Mesothelial cell of epicardium (in vitro differentiated cells): Measurements from ENCODE around the gene UBA7. TPM values are rescaled to one million over a fixed set of nuclear protein-coding genes. Genes with fewer than 3 reads are reported as not detected.
A peak's percentile ranks its signal among the peaks of the same experiment; 100 is the strongest.

ENCODE experiments used
- DNase-seq, 2 experiments: peaks; one replicate each; pipeline ENCODE4 v3.0.0; 2021; ENCODE audit warnings: low spot score in 2 of 2; ENCODE audit not compliant: unreplicated experiment in 2 of 2
- H3K27ac Mint-ChIP-seq: 2 replicates; pipeline ENCODE4 v1.8.0; 2021; ENCODE audit warnings: mixed read lengths
- H3K27me3 Mint-ChIP-seq: 2 replicates; pipeline ENCODE4 v1.8.0; 2021; ENCODE audit warnings: low read depth, mixed read lengths
- H3K36me3 Mint-ChIP-seq: 2 replicates; pipeline ENCODE4 v1.8.0; 2021; ENCODE audit warnings: mixed read lengths
- H3K4me1 Mint-ChIP-seq: 2 replicates; pipeline ENCODE4 v1.8.0; 2021; ENCODE audit warnings: mixed read lengths
- H3K4me3 Mint-ChIP-seq: 2 replicates; pipeline ENCODE4 v1.8.0; 2021; ENCODE audit warnings: mild to moderate bottlenecking, moderate library complexity, mixed read lengths
- H3K9me3 Mint-ChIP-seq: 2 replicates; pipeline ENCODE4 v1.8.0; 2021; ENCODE audit warnings: mixed read lengths
- total RNA-seq: library from RNA; stranded (reverse); gene quantifications from 3 replicates; pipeline ENCODE4 v1.2.1, GENCODE V29; 2021
- TF ChIP-seq, protein P1 (sequence below): fragments of 200-600 bp; sonication (generic); IDR thresholded peaks from one replicate; pipeline ENCODE4 v1.5.0; 2021; ENCODE audit warnings: antibody characterized with exemption; ENCODE audit not compliant: unreplicated experiment

UBA7 gene
- total RNA-seq, 1 donor from 2014 or later, result 139 TPM

DNA sequence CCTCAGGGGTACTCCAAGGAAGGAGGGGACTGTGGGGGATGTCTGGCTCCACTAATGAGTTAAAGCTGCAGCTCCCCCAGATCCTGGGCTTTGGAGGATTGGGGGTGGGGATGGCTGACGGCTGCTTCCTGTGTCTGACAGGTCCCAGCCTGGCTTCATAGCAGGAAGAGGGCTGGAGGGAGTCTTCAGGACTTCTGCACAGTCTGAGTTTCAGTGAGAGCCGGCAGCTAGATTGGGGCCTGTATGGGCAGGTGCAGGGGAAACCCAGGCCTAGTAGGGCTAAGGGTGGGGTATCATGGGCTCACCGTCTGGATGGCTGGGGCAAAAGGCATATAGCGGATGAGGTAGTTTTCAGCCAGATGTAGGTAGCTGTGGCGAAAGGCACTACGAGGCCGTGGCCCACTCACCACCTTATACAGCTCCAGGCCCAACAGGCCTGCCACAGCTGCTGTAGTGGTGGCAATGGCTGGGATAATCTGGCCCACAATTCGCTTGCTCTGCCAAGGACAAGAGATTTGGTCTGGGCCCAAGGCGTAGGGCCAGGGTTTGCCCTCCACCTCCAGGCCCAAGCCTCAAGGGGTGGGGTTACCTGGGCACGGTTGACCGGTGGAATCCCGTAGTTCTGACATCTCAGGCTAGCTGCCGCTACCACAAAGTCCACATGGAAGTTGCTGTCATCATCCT, 6.2 kb downstream of the UBA7 start:
- H3K27me3 Mint-ChIP-seq, result peaks cover 10% of the 10 kb centered on the region
- TF ChIP-seq, protein P1, sequence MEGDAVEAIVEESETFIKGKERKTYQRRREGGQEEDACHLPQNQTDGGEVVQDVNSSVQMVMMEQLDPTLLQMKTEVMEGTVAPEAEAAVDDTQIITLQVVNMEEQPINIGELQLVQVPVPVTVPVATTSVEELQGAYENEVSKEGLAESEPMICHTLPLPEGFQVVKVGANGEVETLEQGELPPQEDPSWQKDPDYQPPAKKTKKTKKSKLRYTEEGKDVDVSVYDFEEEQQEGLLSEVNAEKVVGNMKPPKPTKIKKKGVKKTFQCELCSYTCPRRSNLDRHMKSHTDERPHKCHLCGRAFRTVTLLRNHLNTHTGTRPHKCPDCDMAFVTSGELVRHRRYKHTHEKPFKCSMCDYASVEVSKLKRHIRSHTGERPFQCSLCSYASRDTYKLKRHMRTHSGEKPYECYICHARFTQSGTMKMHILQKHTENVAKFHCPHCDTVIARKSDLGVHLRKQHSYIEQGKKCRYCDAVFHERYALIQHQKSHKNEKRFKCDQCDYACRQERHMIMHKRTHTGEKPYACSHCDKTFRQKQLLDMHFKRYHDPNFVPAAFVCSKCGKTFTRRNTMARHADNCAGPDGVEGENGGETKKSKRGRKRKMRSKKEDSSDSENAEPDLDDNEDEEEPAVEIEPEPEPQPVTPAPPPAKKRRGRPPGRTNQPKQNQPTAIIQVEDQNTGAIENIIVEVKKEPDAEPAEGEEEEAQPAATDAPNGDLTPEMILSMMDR, result no peak
- no peak for DNase-seq
- H3K4me3 Mint-ChIP-seq, result peak overlapping the region; percentile 28
- H3K4me1 Mint-ChIP-seq, result peaks cover 49% of the 10 kb centered on the region
- no peaks in the 10 kb centered on the region for H3K9me3 Mint-ChIP-seq
- peaks cover 5% of the 10 kb centered on the region for H3K36me3 Mint-ChIP-seq
- H3K27ac Mint-ChIP-seq, result peak overlapping the region; percentile 98

- Mint-ChIP-seq H3K36me3 (peaks cover 5% of the 10 kb centered on the region), H3K4me3 (no peak overlapping the region)
Measured at GRCh38 chr3:49806850-49807249, 6.9 kb downstream of the UBA7 start.

GRCh38 chr3:49805897-49806701, 7.7 kb downstream of the UBA7 start:
- Mint-ChIP-seq H3K27me3 (peaks cover 25% of the 10 kb centered on the region), H3K4me1 (peaks cover 54% of the 10 kb centered on the region), H3K9me3 (no peaks in the 10 kb centered on the region), H3K36me3 (peaks cover 3% of the 10 kb centered on the region), H3K27ac (peak overlapping the region; percentile 98), H3K4me3 (peak overlapping the region; percentile 52)
- TF ChIP-seq, protein P1, result no peak
- DNase-seq, result peak; percentile 55 to 65

More at GRCh38 chr3:49806850-49807249, 6.9 kb downstream of the UBA7 start:
- TF ChIP-seq, protein P1, result no peak
- H3K9me3 Mint-ChIP-seq, result no peaks in the 10 kb centered on the region
- peak overlapping the region; percentile 98 for H3K27ac Mint-ChIP-seq
- H3K27me3 Mint-ChIP-seq, result peaks cover 17% of the 10 kb centered on the region
- peaks cover 54% of the 10 kb centered on the region for H3K4me1 Mint-ChIP-seq
- DNase-seq, result no peak

DNA sequence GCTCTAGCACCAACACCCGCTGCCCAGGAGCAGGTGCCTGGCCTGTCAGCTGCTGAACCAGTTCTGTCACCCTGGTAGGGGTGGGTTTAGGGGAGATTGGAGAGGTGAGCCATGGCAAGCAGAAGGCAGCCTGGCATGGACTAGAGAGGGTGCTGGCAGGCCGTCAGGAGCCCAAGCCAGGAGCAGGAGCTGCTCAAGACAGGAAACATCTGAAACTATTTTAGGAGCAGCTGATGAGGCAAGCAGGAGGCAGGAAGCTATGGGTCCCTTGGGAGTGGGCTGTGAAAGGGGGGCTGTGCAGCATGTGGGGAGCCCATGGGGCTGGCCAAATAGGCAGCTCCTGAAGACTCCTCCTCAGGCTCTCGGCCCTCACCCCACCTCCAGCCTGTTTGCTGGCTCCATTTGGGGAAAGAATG, 8.4 kb downstream of the UBA7 start:
- peak overlapping the region; percentile 52 for H3K27ac Mint-ChIP-seq
- peak overlapping the region; percentile 52 for H3K4me3 Mint-ChIP-seq
- H3K9me3 Mint-ChIP-seq, result no peaks in the 10 kb centered on the region
- TF ChIP-seq, protein P1, result no peak
- H3K27me3 Mint-ChIP-seq, result peaks cover 27% of the 10 kb centered on the region
- peaks cover 2% of the 10 kb centered on the region for H3K36me3 Mint-ChIP-seq
- peak in 1 of 2 experiments; percentile 58 for DNase-seq
- peaks cover 54% of the 10 kb centered on the region for H3K4me1 Mint-ChIP-seq

- TF ChIP-seq, protein P1, result no peak
- Mint-ChIP-seq H3K27me3 (peaks cover 27% of the 10 kb centered on the region), H3K4me1 (peaks cover 54% of the 10 kb centered on the region), H3K27ac (peak overlapping the region; percentile 74), H3K9me3 (no peaks in the 10 kb centered on the region), H3K36me3 (no peaks in the 10 kb centered on the region), H3K4me3 (peak overlapping the region; percentile 81)
- no peak for DNase-seq
Measured at GRCh38 chr3:49804141-49805041, 9.4 kb downstream of the UBA7 start.
